GM20000 (cell line): Measurements from ENCODE around the gene DLG2.

ENCODE experiments used
- DNase-seq: peaks from one replicate; pipeline ENCODE4 v3.0.0; 2012; ENCODE audit warnings: low spot score
- TF ChIP-seq, protein P1 (sequence below): IDR thresholded peaks from 2 replicates; pipeline ENCODE4 v1.5.1; 2012; ENCODE audit warnings: mild to moderate bottlenecking, control low read depth; ENCODE audit errors: extremely low read depth, missing control alignments

Gene DLG2

DNA sequence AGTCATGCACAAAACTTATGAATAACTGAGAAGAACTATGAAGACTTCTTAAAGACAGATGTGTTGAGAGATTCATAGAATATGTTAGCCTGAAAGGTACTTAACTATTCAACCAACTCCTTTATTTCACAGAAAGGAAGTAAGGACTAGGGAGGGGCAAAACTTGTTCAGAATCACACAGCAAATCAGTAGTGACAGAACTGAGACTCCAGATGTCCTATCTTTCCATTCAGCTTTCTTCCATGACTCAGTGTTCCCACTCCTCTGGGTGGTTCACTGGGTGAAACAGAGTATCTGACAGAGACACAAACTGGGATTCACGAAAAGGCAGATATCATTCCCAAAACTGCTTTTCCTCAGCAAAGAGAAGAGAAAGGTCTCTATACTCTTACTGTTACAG, 1053.3 kb downstream of the DLG2 start:
- TF ChIP-seq, protein P1, sequence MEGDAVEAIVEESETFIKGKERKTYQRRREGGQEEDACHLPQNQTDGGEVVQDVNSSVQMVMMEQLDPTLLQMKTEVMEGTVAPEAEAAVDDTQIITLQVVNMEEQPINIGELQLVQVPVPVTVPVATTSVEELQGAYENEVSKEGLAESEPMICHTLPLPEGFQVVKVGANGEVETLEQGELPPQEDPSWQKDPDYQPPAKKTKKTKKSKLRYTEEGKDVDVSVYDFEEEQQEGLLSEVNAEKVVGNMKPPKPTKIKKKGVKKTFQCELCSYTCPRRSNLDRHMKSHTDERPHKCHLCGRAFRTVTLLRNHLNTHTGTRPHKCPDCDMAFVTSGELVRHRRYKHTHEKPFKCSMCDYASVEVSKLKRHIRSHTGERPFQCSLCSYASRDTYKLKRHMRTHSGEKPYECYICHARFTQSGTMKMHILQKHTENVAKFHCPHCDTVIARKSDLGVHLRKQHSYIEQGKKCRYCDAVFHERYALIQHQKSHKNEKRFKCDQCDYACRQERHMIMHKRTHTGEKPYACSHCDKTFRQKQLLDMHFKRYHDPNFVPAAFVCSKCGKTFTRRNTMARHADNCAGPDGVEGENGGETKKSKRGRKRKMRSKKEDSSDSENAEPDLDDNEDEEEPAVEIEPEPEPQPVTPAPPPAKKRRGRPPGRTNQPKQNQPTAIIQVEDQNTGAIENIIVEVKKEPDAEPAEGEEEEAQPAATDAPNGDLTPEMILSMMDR: no peak
- no peak for DNase-seq

DNA sequence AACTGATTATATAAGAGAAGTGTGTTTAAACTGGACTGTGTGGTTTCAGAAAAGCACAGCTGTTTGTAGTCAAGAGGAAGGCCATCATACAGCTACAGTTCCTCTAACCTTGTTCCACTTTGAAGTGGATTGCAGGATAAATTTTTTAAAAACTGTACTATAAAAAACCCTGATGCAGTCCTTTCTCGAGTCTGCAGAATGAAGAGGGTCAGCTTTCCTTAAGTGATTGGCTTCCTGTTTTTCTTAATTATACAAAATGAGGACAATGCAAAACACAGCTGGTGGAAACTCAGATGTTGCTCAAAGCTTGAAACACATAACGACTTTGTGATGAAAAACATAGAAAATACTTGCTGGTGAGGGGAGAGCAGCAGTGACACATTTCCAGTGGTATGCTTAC, 1060.5 kb downstream of the DLG2 start:
- no peak for DNase-seq
- TF ChIP-seq, protein P1: no peak

DNA sequence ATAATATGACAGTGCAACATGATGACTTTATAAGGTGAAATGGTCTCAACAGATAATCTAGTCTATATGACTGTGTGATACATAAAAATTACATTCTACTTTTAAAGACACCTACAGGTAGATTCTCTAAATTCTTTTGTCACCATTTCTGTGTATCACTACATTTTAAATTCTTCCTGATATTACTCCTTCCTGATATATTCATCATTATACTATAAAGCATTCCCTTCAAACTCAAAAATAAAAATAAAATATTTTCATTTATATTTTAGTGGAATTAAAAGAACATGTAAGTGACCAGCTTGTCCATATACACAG, 1062.3 kb downstream of the DLG2 start:
- TF ChIP-seq, protein P1: no peak
- no peak for DNase-seq

DNA sequence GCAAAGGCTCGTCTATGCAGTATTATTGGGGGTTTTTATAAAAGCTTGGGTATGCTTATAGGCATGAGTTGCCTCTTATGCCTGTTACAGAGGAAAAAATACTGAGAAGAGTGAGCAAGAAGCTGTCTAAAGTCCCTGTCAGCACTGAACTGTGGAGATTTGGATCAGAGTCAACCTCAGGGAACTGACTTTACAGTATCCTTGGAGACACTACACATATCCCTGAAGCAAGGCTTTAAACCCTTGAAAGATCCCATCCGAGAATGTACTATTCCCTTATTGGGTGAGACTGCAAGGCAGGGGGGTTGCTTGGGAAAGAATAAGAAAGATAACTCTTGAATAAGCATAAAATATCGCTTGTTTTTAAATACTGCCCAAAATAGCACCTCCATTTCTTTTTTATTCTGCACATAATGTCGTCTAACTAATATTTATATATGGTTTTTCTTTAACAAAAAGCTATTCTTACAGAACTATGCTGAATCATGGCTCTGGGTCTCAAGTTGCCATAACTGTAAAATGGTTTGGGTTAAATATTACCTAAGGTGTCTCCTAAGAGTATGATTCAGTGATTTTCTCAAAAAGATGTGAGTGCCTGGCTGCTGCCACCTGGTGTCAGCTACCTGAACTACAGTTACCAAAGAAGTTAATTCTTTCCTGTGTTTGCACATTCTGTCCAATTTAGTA, 1062.8 kb downstream of the DLG2 start:
- DNase-seq: peak; percentile 41

DNA sequence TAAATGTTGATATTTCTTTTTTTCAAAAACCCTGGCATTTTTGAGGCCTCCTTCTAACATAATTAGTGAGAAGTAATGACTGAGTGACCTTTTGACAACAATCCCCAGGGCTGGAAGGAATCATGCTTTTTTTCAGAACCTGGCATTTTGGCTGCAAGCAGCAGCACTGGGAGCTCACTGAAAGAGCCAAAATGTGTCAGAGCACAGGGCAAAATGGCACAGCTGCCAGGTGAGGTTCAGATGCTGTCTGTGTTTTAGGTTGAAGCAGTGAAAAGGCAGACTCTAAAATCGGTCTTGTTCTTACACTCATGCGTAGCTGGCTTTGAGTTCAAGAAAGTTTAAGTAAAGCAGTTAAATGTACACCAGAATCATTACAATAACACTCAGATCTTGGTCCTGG, 1063.8 kb downstream of the DLG2 start:
- no peak for DNase-seq
- TF ChIP-seq, protein P1: no peak

More for the DNA sequence above, 1062.8 kb downstream of the DLG2 start:
- TF ChIP-seq, protein P1: peak; percentile 65

DNA sequence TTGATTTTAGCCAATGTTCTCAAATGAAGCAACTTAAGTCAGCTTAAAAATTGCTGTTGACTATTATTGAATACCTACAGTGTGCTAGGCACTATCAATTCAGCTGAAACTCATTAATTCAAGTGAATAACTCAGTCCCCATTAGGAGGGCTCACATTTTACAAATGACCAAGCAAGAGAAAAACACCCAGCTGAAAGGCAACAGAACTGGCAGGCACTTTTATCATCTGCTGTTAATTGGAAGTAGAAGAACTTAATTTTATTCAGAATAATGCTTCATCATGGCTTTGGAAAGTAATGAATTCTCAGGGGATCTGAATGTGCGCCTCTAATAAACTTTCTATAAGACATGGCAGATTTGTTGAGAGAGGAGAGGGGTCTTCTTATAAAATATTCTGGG, 1066.9 kb downstream of the DLG2 start:
- DNase-seq: no peak
- TF ChIP-seq, protein P1: no peak

DNA sequence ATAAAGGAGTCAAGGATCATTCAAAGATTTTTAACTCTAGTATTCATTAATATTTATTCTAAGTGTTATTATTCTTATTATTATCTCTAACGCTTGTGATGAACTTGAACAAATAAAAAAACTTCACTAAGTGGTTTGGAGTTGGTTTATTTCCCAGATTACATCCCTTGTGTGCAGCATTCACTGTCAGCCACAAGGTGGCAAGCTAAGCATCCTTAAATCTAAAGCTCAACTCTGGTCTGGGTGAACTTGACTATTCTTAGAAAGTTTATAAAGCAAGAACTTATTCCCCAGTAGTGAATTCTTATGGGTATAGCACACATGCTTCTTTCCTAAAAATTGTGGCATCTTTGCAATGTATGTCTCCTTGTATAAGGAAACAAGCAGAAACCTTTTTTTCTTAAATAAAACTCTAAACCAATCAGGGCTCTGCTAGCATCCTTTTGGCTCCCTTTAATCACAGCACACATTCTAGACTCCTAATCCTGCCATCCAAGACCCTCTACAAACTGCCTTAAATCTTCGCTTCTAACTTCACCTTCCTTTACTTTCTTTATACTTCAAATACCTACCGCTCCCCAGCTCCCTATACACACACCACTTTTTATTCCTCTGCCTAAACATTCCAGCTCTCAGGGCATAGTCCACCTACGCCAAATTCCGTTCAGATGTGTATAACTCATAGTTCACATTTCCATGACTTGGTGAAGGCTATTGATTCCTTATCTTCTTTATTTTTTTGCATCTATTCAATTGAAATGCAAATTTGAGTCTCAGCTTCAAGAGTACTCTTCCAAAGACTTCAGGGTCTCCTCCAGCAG, 1068.8 kb downstream of the DLG2 start:
- TF ChIP-seq, protein P1: peak; percentile 83
- DNase-seq: peak; percentile 28
